ENCODE results near the gene UGT1A5. TPM values are rescaled to one million over a fixed set of nuclear protein-coding genes. Genes with fewer than 3 reads are reported as not detected.

The UGT1A5 gene
- total and polyA plus RNA-seq, 2 of the 4 experiments (the other 2 are of a cell fraction) = not detected

- Histone ChIP-seq H3K79me1 (ENCODE audit: low read depth in 1 of 2, low read length in 2 of 2) (no peaks in the 10 kb centered on the region), H3K14ac (replicated peaks; ENCODE audit: low read depth, low read length) (no peak overlapping the region), H4K5ac (ENCODE audit: low read depth, low read length) (no peak overlapping the region), H3K9ac (ENCODE audit: low read depth, low read length) (no peak overlapping the region), H3K4me1 (ENCODE audit: control insufficient read depth, insufficient read depth, low read length) (no peaks in the 10 kb centered on the region), H3K4me2 (ENCODE audit: low read depth, low read length) (no peak overlapping the region), H2BK15ac (ENCODE audit: low read depth, low read length) (no peak overlapping the region), H3K56ac (ENCODE audit: extremely low read depth, insufficient read depth, low read length) (no peak overlapping the region), H4K20me1 (ENCODE audit: insufficient read depth, low read length) (no peaks in the 10 kb centered on the region), H4K91ac (ENCODE audit: insufficient read depth, low read depth, low read length) (no peak overlapping the region), H4K8ac (ENCODE audit: low read depth in 2 of 2, low read length in 2 of 2) (no peak overlapping the region), H2AK9ac (replicated peaks; ENCODE audit: low read depth, low read length, poor library complexity) (no peak overlapping the region), H2BK120ac (ENCODE audit: low read depth, low read length) (no peak overlapping the region), H2AK5ac (ENCODE audit: low read depth, low read length) (no peak overlapping the region), H3K27ac (ENCODE audit: insufficient read depth, low read length) (no peak overlapping the region), H3K9me1 (ENCODE audit: insufficient read depth, low read length) (no peaks in the 10 kb centered on the region), H3K18ac (ENCODE audit: low read depth, low read length) (no peak overlapping the region), H3K4me3 (ENCODE audit: insufficient read depth, low read depth, low read length) (no peak overlapping the region), H2AFZ (replicated peaks; ENCODE audit: low read length, poor library complexity) (no peak overlapping the region), H3K36me3 (ENCODE audit: control insufficient read depth, insufficient read depth, low read length) (no peaks in the 10 kb centered on the region), H2BK20ac (ENCODE audit: low read depth, low read length) (no peak overlapping the region), H3K27me3 (ENCODE audit: control insufficient read depth, insufficient read depth, low read length) (peaks cover 8% of the 10 kb centered on the region), H3K4ac (ENCODE audit: low read depth, low read length) (no peak overlapping the region), H2BK5ac (ENCODE audit: low read depth, low read length, poor library complexity, severe bottlenecking) (no peak overlapping the region), H3K23ac (ENCODE audit: low read depth, low read length) (no peak overlapping the region), H3K9me3 (ENCODE audit: control insufficient read depth, insufficient read depth, low read length) (no peaks in the 10 kb centered on the region; the same call in 1 of the 2 replicates)
- DNase-seq = no peak
- no peak for TF ChIP-seq FOS (IDR thresholded peaks at IDR 0.05; ENCODE audit: low read depth, low read length)
- no peak for TF ChIP-seq RCOR1 (IDR thresholded peaks at IDR 0.05; ENCODE audit: insufficient replicate concordance, low read length)
- TF ChIP-seq CHD1 (IDR thresholded peaks at IDR 0.05; ENCODE audit: low read depth, low read length) = no peak
- TF ChIP-seq RFX5 (IDR thresholded peaks at IDR 0.05; ENCODE audit: low read depth, low read length) = no peak
- TF ChIP-seq CTCF (conservative IDR thresholded peaks at IDR 0.05; ENCODE audit: low read depth, low read length) = no peak
- 72% methylated on average over 9 of the region's 13 CpGs; no CpG with 5 or more reads in 1 of the 2 experiments for WGBS, 2 experiments (ENCODE audit: extremely low coverage in 2 of 2, insufficient read length in 1 of 2)
- in situ Hi-C loops (cut with MboI; ENCODE audit: low sequenced_read_pairs) = no loop called here
- POLR2A ChIA-PET (ENCODE audit: unreplicated experiment) = no interaction called here
- intact Hi-C loops (cut with micrococcal nuclease) = no loop called here
- CTCF ChIA-PET = no interaction called here
- BruUV-seq (replicated peaks) = no TSS peak
- dilution Hi-C loops (cut with HindIII; ENCODE audit: low sequenced_read_pairs, unreplicated experiment) = no loop called here
- no peak for ATAC-seq (ENCODE audit: low read depth)
These were observed 83.0 kb downstream of the UGT1A5 start for GRCh38 chr2:233795735-233796171.
